Osteoblast (primary cell): ENCODE data around the gene HTR5A. TPM values are rescaled to one million over a fixed set of nuclear protein-coding genes. Genes with fewer than 3 reads are reported as not detected.

ENCODE experiments used
- DNase-seq: peaks from one replicate; pipeline ENCODE4 v3.0.0; 2011; ENCODE audit warnings: low spot score, mixed read lengths; ENCODE audit not compliant: insufficient read length; ENCODE audit errors: missing footprints
- H2AFZ ChIP-seq: 2 replicates; pipeline ENCODE4 v1.6.0; 2011; ENCODE audit warnings: mild to moderate bottlenecking, low read length
- H3K27ac ChIP-seq: 2 replicates; pipeline ENCODE4 v1.5.1; 2011; ENCODE audit warnings: mild to moderate bottlenecking, low read depth, low read length, moderate library complexity
- H3K27me3 ChIP-seq: 2 replicates; pipeline ENCODE4 v1.6.0; 2012; ENCODE audit warnings: mild to moderate bottlenecking, control low read depth, inconsistent platforms, low read length, moderate library complexity; ENCODE audit not compliant: insufficient read depth
- H3K36me3 ChIP-seq: 2 replicates; pipeline ENCODE4 v1.5.1; 2011; ENCODE audit warnings: mild to moderate bottlenecking, low read length, control low read depth, moderate library complexity; ENCODE audit not compliant: insufficient read depth
- H3K4me1 ChIP-seq: 2 replicates; pipeline ENCODE4 v1.5.1; 2011; ENCODE audit warnings: mild to moderate bottlenecking, low read length, control low read depth, moderate library complexity; ENCODE audit not compliant: insufficient read depth
- H3K4me2 ChIP-seq: 2 replicates; pipeline ENCODE4 v1.6.0; 2011; ENCODE audit warnings: mild to moderate bottlenecking, low read length; ENCODE audit not compliant: insufficient read depth
- H3K4me3 ChIP-seq: fragments of 200-600 bp; sonication (generic); 3 replicates; pipeline ENCODE4 v1.5.1; 2012; ENCODE audit warnings: mild to moderate bottlenecking, low read length, inconsistent platforms; ENCODE audit not compliant: insufficient read depth
- H3K79me2 ChIP-seq: 2 replicates; pipeline ENCODE4 v1.6.0; 2012; ENCODE audit warnings: mild to moderate bottlenecking, low read length, control low read depth, inconsistent platforms; ENCODE audit not compliant: insufficient read depth
- H3K9me3 ChIP-seq: 2 replicates; pipeline ENCODE4 v1.5.1; 2011; ENCODE audit warnings: low read depth, low read length, control low read depth
- H4K20me1 ChIP-seq: 2 replicates; pipeline ENCODE4 v1.6.0; 2012; ENCODE audit warnings: mild to moderate bottlenecking, low read length, control low read depth; ENCODE audit not compliant: insufficient read depth
- total RNA-seq: library from RNA; depleted of rRNA; stranded (reverse); fragments of >200 nt; gene quantifications from 2 replicates; pipeline ENCODE4 v1.2.3, GENCODE V29; 2012
- TF ChIP-seq, protein P1 (sequence below): IDR thresholded peaks from 2 replicates; pipeline ENCODE4 v1.5.1; 2011; ENCODE audit warnings: mild to moderate bottlenecking, low read depth, low read length, moderate library complexity; ENCODE audit errors: extremely low read depth

The HTR5A gene
- total RNA-seq, 1 donor = not detected

- Histone ChIP-seq H3K27me3 (no peaks in the 10 kb centered on the region), H2AFZ (no peak overlapping the region), H4K20me1 (no peaks in the 10 kb centered on the region), H3K36me3 (no peaks in the 10 kb centered on the region), H3K4me3 (no peak overlapping the region), H3K27ac (no peak overlapping the region), H3K79me2 (no peaks in the 10 kb centered on the region), H3K9me3 (no peaks in the 10 kb centered on the region), H3K4me2 (no peak overlapping the region), H3K4me1 (no peaks in the 10 kb centered on the region)
- TF ChIP-seq, protein P1, sequence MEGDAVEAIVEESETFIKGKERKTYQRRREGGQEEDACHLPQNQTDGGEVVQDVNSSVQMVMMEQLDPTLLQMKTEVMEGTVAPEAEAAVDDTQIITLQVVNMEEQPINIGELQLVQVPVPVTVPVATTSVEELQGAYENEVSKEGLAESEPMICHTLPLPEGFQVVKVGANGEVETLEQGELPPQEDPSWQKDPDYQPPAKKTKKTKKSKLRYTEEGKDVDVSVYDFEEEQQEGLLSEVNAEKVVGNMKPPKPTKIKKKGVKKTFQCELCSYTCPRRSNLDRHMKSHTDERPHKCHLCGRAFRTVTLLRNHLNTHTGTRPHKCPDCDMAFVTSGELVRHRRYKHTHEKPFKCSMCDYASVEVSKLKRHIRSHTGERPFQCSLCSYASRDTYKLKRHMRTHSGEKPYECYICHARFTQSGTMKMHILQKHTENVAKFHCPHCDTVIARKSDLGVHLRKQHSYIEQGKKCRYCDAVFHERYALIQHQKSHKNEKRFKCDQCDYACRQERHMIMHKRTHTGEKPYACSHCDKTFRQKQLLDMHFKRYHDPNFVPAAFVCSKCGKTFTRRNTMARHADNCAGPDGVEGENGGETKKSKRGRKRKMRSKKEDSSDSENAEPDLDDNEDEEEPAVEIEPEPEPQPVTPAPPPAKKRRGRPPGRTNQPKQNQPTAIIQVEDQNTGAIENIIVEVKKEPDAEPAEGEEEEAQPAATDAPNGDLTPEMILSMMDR = no peak
- no peak for DNase-seq
Measured at GRCh38 chr7:155048006-155048405, 22.1 kb upstream of the HTR5A start.

- Histone ChIP-seq H3K27ac (no peak overlapping the region), H4K20me1 (no peaks in the 10 kb centered on the region), H3K4me3 (no peak overlapping the region), H3K79me2 (no peaks in the 10 kb centered on the region), H3K36me3 (no peaks in the 10 kb centered on the region), H3K4me1 (no peaks in the 10 kb centered on the region), H3K27me3 (no peaks in the 10 kb centered on the region), H2AFZ (no peak overlapping the region), H3K4me2 (no peak overlapping the region), H3K9me3 (no peaks in the 10 kb centered on the region)
- TF ChIP-seq, protein P1 = no peak
- DNase-seq = no peak
Measured at GRCh38 chr7:155051355-155051754, 18.8 kb upstream of the HTR5A start.

- H3K27ac ChIP-seq = no peak overlapping the region
- no peaks in the 10 kb centered on the region for H3K27me3 ChIP-seq
- H4K20me1 ChIP-seq = no peaks in the 10 kb centered on the region
- no peaks in the 10 kb centered on the region for H3K4me1 ChIP-seq
- TF ChIP-seq, protein P1 = no peak
- no peaks in the 10 kb centered on the region for H3K9me3 ChIP-seq
- no peak overlapping the region for H3K4me3 ChIP-seq
- H3K79me2 ChIP-seq = no peaks in the 10 kb centered on the region
- H3K36me3 ChIP-seq = no peaks in the 10 kb centered on the region
- DNase-seq = no peak
- no peak overlapping the region for H3K4me2 ChIP-seq
- no peak overlapping the region for H2AFZ ChIP-seq
Measured at GRCh38 chr7:155053002-155053401, 17.1 kb upstream of the HTR5A start.

DNA sequence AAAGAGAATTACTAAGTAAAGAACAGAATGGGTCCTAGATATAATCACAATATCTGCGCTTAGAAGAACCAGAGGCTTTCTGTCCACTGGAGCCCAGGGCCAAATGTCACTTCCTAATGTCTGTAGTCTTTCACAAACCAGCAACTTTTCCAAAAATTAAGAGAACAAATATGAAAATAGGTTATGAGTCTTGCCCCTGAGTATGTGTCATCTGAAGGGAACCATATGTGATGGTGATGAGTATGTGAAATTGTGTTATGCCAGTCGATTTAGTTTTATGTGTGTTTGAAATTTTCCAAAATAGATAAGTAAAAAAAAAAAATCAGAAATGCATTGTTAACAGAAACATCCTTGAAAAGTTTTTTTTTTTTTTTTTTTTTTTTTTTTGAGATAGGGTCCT, 15.4 kb upstream of the HTR5A start:
- no peaks in the 10 kb centered on the region for H3K27me3 ChIP-seq
- H3K4me1 ChIP-seq = no peaks in the 10 kb centered on the region
- no peaks in the 10 kb centered on the region for H4K20me1 ChIP-seq
- no peak overlapping the region for H3K4me2 ChIP-seq
- no peaks in the 10 kb centered on the region for H3K36me3 ChIP-seq
- TF ChIP-seq, protein P1 = no peak
- H2AFZ ChIP-seq = no peak overlapping the region
- DNase-seq = peak; percentile 68
- no peaks in the 10 kb centered on the region for H3K79me2 ChIP-seq
- no peak overlapping the region for H3K4me3 ChIP-seq
- H3K27ac ChIP-seq = no peak overlapping the region
- no peaks in the 10 kb centered on the region for H3K9me3 ChIP-seq
